ENCODE results near the gene CAPN11.
"Not testable (repeated sequence)": the region's sequence is repeated elsewhere in the genome, so short reads cannot be mapped to it uniquely, and the experiment has no call there.

Gene CAPN11

GRCh38 chr6:44178424-44179071, 19.9 kb downstream of the CAPN11 start:
- peak overlapping the region; percentile 71 for H3K27ac ChIP-seq
- no peak for DNase-seq (ENCODE audit: low read depth, low spot score)

GRCh38 chr6:44179072-44179536, 20.5 kb downstream of the CAPN11 start:
- no peak for DNase-seq (ENCODE audit: low read depth, low spot score)
- peak overlapping the region; percentile 71 for H3K27ac ChIP-seq

DNA sequence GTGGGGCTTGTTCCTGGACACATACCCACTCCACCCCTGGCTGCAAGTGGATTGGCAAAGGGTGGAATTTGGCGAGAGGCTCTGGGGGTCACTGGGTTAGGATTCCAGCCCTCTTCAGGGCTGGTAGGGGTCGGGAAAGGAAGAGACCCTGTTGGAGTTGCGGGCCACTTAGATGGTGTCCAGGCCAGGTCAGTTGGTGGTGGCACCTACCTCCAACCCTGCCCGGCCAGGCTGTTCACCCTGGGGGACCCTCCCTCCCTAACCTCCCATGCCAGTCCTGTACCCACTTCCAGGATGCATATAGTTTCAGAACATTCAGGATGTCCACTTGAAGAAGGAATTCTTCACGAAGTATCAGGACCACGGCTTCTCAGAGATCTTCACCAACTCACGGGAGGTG, 21.0 kb downstream of the CAPN11 start:
- DNase-seq (ENCODE audit: low read depth, low spot score): no peak
- peak overlapping the region; percentile 71 for H3K27ac ChIP-seq

GRCh38 chr6:44180406-44180805, 21.8 kb downstream of the CAPN11 start:
- no peak overlapping the region for H3K27ac ChIP-seq
- DNase-seq (ENCODE audit: low read depth, low spot score): no peak

DNA sequence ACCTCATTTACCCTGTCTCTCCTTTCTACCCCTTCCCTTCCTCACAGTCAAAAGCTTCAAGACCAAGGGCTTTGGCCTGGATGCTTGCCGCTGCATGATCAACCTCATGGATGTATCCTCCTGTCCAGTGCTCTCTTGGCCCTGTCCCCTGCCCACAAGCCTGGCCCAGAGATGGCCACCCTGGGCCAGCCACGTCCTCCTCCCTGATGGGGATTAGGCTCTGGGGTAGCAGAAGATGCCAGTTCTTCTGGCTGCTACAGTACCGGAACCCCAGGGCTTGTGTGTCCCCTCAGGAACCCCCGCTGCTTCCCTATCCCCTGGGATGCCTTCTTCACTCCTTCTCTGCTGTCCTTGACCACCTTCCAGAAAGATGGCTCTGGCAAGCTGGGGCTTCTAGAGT, 22.3 kb downstream of the CAPN11 start:
- no peak overlapping the region for H3K27ac ChIP-seq
- no peak for DNase-seq (ENCODE audit: low read depth, low spot score)

DNA sequence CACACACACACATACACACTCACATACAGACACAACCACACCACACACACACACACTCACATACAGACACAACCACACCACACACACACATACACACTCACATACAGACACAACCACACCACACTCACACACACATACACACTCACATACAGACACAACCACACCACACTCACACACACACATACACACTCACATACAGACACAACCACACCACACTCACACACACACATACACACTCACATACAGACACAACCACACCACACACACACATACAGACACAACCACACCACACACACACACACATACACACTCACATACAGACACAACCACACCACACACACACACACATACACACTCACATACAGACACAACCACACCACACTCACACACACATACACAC, 23.2 kb downstream of the CAPN11 start:
- not testable (repeated sequence) for H3K27ac ChIP-seq; DNase-seq (ENCODE audit: low read depth, low spot score)

- no peak for DNase-seq (ENCODE audit: low read depth, low spot score)
Measured at GRCh38 chr6:44182911-44183390, 24.3 kb downstream of the CAPN11 start.

DNA sequence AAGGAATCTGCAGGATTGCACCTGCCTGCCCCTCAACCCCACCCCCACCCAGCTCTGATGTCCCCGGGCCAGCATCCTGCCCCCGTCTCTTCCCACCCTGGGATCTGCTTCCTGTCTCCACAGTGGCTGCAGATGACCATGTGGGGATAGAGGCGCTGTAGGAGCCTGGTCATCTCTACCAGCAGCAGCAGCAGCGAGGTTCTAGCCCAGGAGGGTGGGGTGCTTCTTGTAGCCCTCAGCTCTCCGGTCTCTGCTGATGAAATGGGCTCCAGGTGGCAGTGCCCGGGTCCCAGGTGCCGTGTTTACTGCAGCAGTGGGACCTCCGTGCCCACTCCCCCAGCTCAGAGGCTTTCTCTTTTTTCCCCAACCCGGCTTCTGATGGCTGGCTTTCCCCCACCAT, 25.2 kb downstream of the CAPN11 start:
- no peak for DNase-seq (ENCODE audit: low read depth, low spot score)
- no peak overlapping the region for H3K27ac ChIP-seq

More at GRCh38 chr6:44182911-44183390, 24.3 kb downstream of the CAPN11 start:
- H3K27ac ChIP-seq: no peak overlapping the region

GRCh38 chr6:44185356-44185755, 26.7 kb downstream of the CAPN11 start:
- not testable (repeated sequence) for DNase-seq (ENCODE audit: low read depth, low spot score)

DNA sequence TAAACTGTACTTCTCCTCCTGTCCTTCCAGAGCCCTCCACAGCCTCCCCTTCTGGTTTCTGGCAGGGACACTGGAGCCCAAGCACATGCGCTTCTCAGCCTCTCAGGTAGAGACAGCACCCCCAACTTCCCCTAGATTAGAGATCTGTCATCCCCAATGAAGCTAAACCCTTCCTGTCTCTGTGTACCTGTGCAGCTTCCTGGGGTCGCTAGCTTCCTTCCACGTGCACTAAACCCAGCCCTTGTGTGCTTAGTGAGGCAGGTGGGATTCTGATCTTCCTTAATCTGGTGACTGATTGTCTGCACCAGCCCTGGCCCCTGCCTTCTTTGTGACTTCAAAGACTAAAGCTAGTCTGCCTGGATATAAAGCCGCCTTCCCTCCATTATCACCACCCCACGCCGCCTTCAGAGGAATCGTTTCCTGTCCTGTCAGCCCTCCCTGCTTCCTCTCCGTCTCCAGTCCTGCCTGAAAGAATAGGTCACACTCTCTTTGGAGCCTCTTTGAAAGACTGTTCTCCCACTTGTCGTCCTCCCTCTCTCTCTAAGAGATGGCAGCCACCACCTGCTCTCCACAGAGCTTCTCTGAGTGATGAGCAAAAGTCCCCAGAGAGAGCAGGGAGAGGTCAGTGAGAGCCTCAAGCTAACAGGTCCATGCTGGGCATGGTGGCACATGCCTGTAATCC, 27.5 kb downstream of the CAPN11 start:
- no peak overlapping the region for H3K27ac ChIP-seq
- DNase-seq (ENCODE audit: low read depth, low spot score): no peak

More at GRCh38 chr6:44185356-44185755, 26.7 kb downstream of the CAPN11 start:
- not testable (repeated sequence) for H3K27ac ChIP-seq

DNA sequence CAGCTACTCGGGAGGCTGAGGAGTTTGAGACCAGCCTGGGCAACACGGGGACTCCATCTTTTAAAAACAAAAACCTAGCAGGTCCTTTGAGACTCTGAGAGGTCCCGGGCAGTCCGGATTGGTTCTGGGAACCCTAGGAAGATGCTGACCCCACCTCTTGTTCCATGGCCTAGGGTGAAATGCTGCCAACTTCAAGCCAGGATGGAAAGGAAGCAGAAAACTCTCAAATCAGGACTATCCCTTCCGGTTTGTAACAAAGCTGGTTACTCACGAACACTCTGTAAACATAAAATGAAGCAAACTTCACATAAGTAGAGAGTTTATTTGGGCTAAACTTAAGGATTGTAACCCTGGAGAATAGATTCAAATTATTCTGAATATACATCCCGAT, 28.0 kb downstream of the CAPN11 start:
- DNase-seq (ENCODE audit: low read depth, low spot score): no peak
- no peak overlapping the region for H3K27ac ChIP-seq

GRCh38 chr6:44188819-44189218, 30.2 kb downstream of the CAPN11 start:
- no peak for DNase-seq (ENCODE audit: low read depth, low spot score)
- no peak overlapping the region for H3K27ac ChIP-seq

GRCh38 chr6:44189257-44189656, 30.6 kb downstream of the CAPN11 start:
- no peak for DNase-seq (ENCODE audit: low read depth, low spot score)
- H3K27ac ChIP-seq: no peak overlapping the region

- no peak for DNase-seq (ENCODE audit: low read depth, low spot score)
Measured at GRCh38 chr6:44190715-44191114, 32.1 kb downstream of the CAPN11 start.

DNA sequence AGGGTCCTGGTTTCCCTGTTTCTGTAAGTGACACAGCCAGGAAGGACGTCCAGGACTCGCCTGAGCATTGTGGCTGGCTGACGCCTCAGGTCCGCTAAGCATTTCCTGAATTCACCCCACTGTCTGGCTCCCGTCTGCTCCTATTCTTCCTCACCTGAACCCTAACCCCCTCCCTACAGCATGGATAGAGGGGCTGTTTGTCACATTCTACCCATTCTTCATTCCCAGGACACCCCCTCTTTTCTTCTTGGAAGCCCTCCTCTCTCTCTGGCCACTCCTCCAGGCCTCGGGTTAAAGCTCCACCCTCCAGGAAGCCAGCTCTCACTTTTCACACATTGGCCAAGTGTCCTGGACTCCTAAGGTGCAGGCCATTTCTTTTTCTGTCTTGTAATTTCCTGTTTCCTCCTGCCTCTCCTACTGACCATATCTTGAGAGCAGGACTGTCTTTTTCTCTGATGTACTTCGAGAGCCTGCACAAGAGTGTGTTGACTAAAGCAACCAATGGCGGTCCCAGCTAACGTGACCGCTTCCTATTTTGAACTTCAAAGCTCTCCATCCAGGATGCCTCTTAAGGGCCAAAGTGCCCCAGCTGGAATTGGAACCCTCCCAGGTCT, 33.9 kb downstream of the CAPN11 start:
- no peak for DNase-seq (ENCODE audit: low read depth, low spot score)
- H3K27ac ChIP-seq: no peak overlapping the region

More at GRCh38 chr6:44190715-44191114, 32.1 kb downstream of the CAPN11 start:
- no peak overlapping the region for H3K27ac ChIP-seq

DNA sequence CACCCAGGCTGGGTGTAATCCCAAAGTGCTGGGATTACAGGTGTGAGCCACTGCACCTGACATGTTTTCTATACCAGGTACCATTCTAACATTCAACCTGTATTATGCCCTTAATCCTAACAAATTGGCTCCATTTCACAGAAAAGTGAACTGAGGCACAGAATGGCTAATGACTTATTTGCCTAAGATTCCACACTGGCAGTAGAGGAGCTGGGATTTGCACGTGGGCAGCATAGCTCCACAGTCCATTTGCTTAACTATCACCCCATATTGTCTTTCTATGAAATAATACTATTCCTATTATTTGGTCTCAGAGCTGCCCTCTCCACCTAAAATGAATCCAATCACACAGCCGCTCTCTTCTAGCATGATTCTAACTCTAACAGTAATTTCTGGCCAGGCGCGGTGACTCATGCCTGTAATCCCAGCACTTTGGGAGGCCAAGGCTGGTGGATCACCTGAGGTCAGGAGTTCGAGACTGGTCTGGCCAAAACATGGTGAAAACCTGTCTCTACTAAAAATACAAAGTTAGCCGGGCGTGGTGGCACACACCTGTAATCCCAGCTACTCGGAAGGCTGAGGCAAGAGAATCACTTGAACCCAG, 34.8 kb downstream of the CAPN11 start:
- no peak for DNase-seq (ENCODE audit: low read depth, low spot score)
- no peak overlapping the region for H3K27ac ChIP-seq

GRCh38 chr6:44194326-44194725, 35.7 kb downstream of the CAPN11 start:
- no peak overlapping the region for H3K27ac ChIP-seq

GRCh38 chr6:44196351-44196750, 37.7 kb downstream of the CAPN11 start:
- DNase-seq (ENCODE audit: low read depth, low spot score); H3K27ac ChIP-seq: not testable (repeated sequence)

More at GRCh38 chr6:44194326-44194725, 35.7 kb downstream of the CAPN11 start:
- no peak for DNase-seq (ENCODE audit: low read depth, low spot score)

- DNase-seq (ENCODE audit: low read depth, low spot score): no peak
- no peak overlapping the region for H3K27ac ChIP-seq
Measured at GRCh38 chr6:44198684-44199083, 40.1 kb downstream of the CAPN11 start.

DNA sequence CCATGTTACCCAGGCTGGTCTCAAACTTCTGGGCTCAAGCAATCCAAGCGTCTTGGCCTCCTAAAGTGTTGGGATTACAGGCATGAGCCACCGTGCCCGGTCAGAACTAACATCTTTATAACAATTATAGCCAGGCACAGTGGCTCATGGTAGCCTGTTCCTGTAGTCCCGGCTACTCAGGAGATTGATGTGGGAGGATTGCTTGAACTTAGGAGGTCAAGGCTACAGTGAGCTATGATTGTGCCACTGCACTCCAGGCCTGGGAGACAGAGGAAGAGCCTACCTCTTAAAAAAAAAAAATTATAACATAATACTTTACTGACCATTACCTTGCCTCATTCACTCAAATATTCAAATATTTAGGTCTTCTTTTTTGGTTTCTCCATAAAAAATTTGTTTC, 41.3 kb downstream of the CAPN11 start:
- no peak overlapping the region for H3K27ac ChIP-seq
- DNase-seq (ENCODE audit: low read depth, low spot score): no peak

- H3K27ac ChIP-seq: peak overlapping the region; percentile 72
- DNase-seq (ENCODE audit: low read depth, low spot score): no peak
Measured at GRCh38 chr6:44201200-44201599, 42.6 kb downstream of the CAPN11 start.

Measured in epithelial cell of prostate (primary cell).